Progenitor cell of endocrine pancreas (in vitro differentiated cells): Measurements from ENCODE around the gene EML2. TPM values are rescaled to one million over a fixed set of nuclear protein-coding genes. Genes with fewer than 3 reads are reported as not detected.

Experiments used
- DNase-seq: peaks from one replicate; pipeline ENCODE4 v3.0.0; 2021; ENCODE audit warnings: low spot score; ENCODE audit not compliant: unreplicated experiment
- H3K27ac Mint-ChIP-seq: 2 replicates; pipeline ENCODE4 v1.8.0; 2021; ENCODE audit warnings: mild to moderate bottlenecking, moderate library complexity, mixed read lengths
- H3K27me3 Mint-ChIP-seq: 2 replicates; pipeline ENCODE4 v1.8.0; 2021; ENCODE audit warnings: mixed read lengths
- H3K36me3 Mint-ChIP-seq: 2 replicates; pipeline ENCODE4 v1.8.0; 2022; ENCODE audit warnings: mixed read lengths; ENCODE audit not compliant: insufficient read depth
- H3K4me1 Mint-ChIP-seq: 2 replicates; pipeline ENCODE4 v1.8.0; 2021; ENCODE audit warnings: low read depth, mixed read lengths
- H3K4me3 Mint-ChIP-seq: 2 replicates; pipeline ENCODE4 v1.8.0; 2021; ENCODE audit warnings: low read depth, mild to moderate bottlenecking, moderate library complexity, mixed read lengths
- H3K9me3 Mint-ChIP-seq: 2 replicates; pipeline ENCODE4 v1.8.0; 2021; ENCODE audit warnings: low read depth, mixed read lengths
- CTCF ChIP-seq: fragments of 200-600 bp; sonication (generic); IDR thresholded peaks from one replicate; pipeline ENCODE4 v1.5.0; 2021; ENCODE audit warnings: antibody characterized with exemption, mild to moderate bottlenecking; ENCODE audit not compliant: unreplicated experiment
- total RNA-seq: library from RNA; stranded (reverse); gene quantifications from 2 replicates; pipeline ENCODE4 v1.2.1, GENCODE V29; 2021

Gene EML2
- total RNA-seq, 1 donor from 2014 or later = 28.6 TPM

- Mint-ChIP-seq H3K4me3 (no peak overlapping the region), H3K4me1 (no peaks in the 10 kb centered on the region), H3K9me3 (no peaks in the 10 kb centered on the region), H3K27me3 (peaks cover 72% of the 10 kb centered on the region), H3K36me3 (no peaks in the 10 kb centered on the region), H3K27ac (no peak overlapping the region)
- TF ChIP-seq CTCF = no peak
- no peak for DNase-seq
Measured at GRCh38 chr19:45595814-45596213, 43.4 kb downstream of the EML2 start.

- H3K4me3 Mint-ChIP-seq = no peak overlapping the region
- H3K27me3 Mint-ChIP-seq = peaks cover 63% of the 10 kb centered on the region
- no peak overlapping the region for H3K27ac Mint-ChIP-seq
- H3K36me3 Mint-ChIP-seq = no peaks in the 10 kb centered on the region
- H3K9me3 Mint-ChIP-seq = no peaks in the 10 kb centered on the region
- no peak for DNase-seq
- TF ChIP-seq CTCF = no peak
- no peaks in the 10 kb centered on the region for H3K4me1 Mint-ChIP-seq
Measured at GRCh38 chr19:45593520-45593919, 45.7 kb downstream of the EML2 start.

- Mint-ChIP-seq H3K36me3 (no peaks in the 10 kb centered on the region), H3K4me3 (no peak overlapping the region), H3K4me1 (no peaks in the 10 kb centered on the region), H3K27me3 (peaks cover 52% of the 10 kb centered on the region), H3K27ac (no peak overlapping the region), H3K9me3 (no peaks in the 10 kb centered on the region)
- DNase-seq = no peak
- TF ChIP-seq CTCF = no peak
Measured at GRCh38 chr19:45592366-45592765, 46.8 kb downstream of the EML2 start.

GRCh38 chr19:45591638-45592005 lies 47.6 kb downstream of the EML2 start:
- no peaks in the 10 kb centered on the region for H3K9me3 Mint-ChIP-seq
- peaks cover 44% of the 10 kb centered on the region for H3K27me3 Mint-ChIP-seq
- H3K27ac Mint-ChIP-seq = no peak overlapping the region
- no peak for DNase-seq
- no peak for TF ChIP-seq CTCF
- no peaks in the 10 kb centered on the region for H3K4me1 Mint-ChIP-seq
- no peak overlapping the region for H3K4me3 Mint-ChIP-seq
- H3K36me3 Mint-ChIP-seq = no peaks in the 10 kb centered on the region

- Mint-ChIP-seq H3K9me3 (no peaks in the 10 kb centered on the region), H3K4me3 (no peak overlapping the region), H3K36me3 (no peaks in the 10 kb centered on the region), H3K27ac (no peak overlapping the region), H3K27me3 (peaks cover 39% of the 10 kb centered on the region), H3K4me1 (no peaks in the 10 kb centered on the region)
- DNase-seq = peak; percentile 43
- TF ChIP-seq CTCF = peak; percentile 56
Measured at GRCh38 chr19:45591004-45591637, 48.1 kb downstream of the EML2 start.
